ENCODE measurements around the gene TARS2. TPM values are rescaled to one million over a fixed set of nuclear protein-coding genes. Genes with fewer than 3 reads are reported as not detected.

TARS2 gene
- polyA plus RNA-seq, 1 experiment = 14.6 TPM

DNA sequence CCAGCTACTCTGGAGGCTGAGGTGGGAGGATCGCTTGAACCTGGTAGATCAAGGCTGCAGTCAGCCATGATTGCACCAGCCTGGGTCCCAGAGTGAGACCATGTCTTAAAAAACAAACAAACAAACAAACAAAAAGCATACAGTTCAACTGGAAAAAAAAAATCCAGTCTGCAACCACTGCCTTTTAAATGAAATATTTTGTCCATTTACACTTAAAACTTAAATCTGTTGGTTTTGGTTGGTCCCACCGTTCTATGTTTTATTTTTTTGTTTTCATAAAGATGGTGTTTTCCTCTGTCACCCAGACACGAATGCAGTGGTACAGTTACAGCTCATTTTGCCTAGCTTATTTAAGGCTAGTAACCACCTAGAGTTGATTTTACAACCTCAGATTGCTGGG lies 38.1 kb downstream of the TARS2 start:
- H3K9me3 ChIP-seq (ENCODE audit: control insufficient read depth, insufficient read depth, low read length) = no peaks in the 10 kb centered on the region; the same call in 1 of the 2 replicates
- no peak overlapping the region for H3K27ac ChIP-seq (ENCODE audit: low read depth, low read length)
- H3K4me3 ChIP-seq (ENCODE audit: low read depth, low read length) = no peak overlapping the region
- no peaks in the 10 kb centered on the region for H3K27me3 ChIP-seq (ENCODE audit: control insufficient read depth, insufficient read depth, low read length)
- ChIA-PET CTCF (no interaction called here), POLR2A (no interaction called here)
- TF ChIP-seq, protein P1, sequence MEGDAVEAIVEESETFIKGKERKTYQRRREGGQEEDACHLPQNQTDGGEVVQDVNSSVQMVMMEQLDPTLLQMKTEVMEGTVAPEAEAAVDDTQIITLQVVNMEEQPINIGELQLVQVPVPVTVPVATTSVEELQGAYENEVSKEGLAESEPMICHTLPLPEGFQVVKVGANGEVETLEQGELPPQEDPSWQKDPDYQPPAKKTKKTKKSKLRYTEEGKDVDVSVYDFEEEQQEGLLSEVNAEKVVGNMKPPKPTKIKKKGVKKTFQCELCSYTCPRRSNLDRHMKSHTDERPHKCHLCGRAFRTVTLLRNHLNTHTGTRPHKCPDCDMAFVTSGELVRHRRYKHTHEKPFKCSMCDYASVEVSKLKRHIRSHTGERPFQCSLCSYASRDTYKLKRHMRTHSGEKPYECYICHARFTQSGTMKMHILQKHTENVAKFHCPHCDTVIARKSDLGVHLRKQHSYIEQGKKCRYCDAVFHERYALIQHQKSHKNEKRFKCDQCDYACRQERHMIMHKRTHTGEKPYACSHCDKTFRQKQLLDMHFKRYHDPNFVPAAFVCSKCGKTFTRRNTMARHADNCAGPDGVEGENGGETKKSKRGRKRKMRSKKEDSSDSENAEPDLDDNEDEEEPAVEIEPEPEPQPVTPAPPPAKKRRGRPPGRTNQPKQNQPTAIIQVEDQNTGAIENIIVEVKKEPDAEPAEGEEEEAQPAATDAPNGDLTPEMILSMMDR (IDR thresholded peaks at IDR 0.05; ENCODE audit: low read depth, low read length) = no peak
- DNase-seq (ENCODE audit: low read depth, low spot score) = no peak

GRCh38 chr1:150528196-150528595 lies 41.0 kb downstream of the TARS2 start:
- H3K9me3 ChIP-seq (ENCODE audit: control insufficient read depth, insufficient read depth, low read length) = no peaks in the 10 kb centered on the region; the same call in 1 of the 2 replicates
- H3K27ac ChIP-seq (ENCODE audit: low read depth, low read length) = peak overlapping the region; percentile 57
- TF ChIP-seq, protein P1 (IDR thresholded peaks at IDR 0.05; ENCODE audit: low read depth, low read length) = no peak
- CTCF ChIA-PET = interaction anchor here (6.3 kb wide), 1 partner anchor 32 kb away, joined by 39 read pairs; no protein-coding TSS in a partner anchor
- peak; percentile 47 for DNase-seq (ENCODE audit: low read depth, low spot score)
- no peaks in the 10 kb centered on the region for H3K27me3 ChIP-seq (ENCODE audit: control insufficient read depth, insufficient read depth, low read length)
- POLR2A ChIA-PET = no interaction called here
- no peak overlapping the region for H3K4me3 ChIP-seq (ENCODE audit: low read depth, low read length)

DNA sequence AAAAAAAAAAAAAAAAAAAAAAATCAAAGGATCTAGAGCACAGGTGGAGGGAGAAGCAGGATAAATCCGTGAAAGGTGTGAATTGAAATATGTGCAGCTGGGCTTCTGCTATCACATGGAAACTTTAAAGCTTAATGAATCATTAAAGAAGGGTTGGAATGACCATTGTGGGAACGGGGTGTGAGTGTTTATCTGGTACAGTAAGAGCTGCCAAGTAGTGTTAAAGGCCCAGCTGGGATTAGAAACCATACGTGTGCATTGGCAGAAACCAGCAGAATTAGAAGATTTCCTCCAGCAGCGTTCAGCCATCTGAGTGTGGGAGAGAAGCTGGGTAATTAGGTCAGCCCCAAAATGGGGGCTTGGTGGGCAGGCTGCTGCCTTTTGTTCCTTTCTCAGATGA lies 41.8 kb downstream of the TARS2 start:
- DNase-seq (ENCODE audit: low read depth, low spot score) = peak; percentile 29
- Histone ChIP-seq H3K27ac (ENCODE audit: low read depth, low read length) (peak overlapping the region; percentile 57), H3K4me3 (ENCODE audit: low read depth, low read length) (no peak overlapping the region), H3K9me3 (ENCODE audit: control insufficient read depth, insufficient read depth, low read length) (no peaks in the 10 kb centered on the region; the same call in 1 of the 2 replicates), H3K27me3 (ENCODE audit: control insufficient read depth, insufficient read depth, low read length) (no peaks in the 10 kb centered on the region)
- TF ChIP-seq, protein P1 (IDR thresholded peaks at IDR 0.05; ENCODE audit: low read depth, low read length) = no peak
- ChIA-PET CTCF (interaction anchor here (6.3 kb wide), 1 partner anchor 31 kb away, joined by 39 read pairs; no protein-coding TSS in a partner anchor), POLR2A (interaction anchor here (0.6 to 1.5 kb wide), 4 partner anchors 9 to 33 kb away, joined by 3 to 12 read pairs (median 6); partner anchors contain the start of gene FALEC)

DNA sequence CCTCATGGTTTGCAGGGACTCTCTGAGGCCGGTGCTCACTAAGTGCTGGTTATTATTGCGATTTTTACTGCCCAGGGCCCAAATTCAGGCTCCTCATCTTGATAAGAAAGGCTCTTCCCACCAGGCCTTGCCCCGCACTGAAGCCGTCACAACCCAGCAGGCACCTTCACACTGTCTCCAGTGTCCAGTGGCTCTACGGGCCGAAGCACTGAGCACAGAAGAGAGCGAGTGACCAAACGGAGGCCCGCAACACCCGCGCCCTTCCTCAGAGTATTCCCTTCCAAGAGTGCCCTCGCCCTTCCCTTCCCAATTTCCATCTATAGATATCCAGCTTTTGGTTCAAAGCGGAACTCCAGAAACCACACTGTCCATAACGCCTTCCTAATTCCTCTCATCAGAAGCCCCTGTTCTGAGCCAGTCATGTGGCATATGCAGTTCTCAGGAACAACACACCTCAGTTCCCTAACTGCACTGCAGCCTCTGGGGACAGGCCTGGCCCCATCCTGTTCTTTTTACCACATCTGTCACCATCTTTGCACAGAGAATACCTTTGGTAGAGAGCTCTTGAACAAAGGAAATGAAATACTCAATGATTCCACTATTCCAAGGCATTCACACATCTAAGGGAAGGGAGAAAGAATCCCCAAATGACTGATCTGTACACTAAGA lies 43.4 kb downstream of the TARS2 start:
- no peak for DNase-seq (ENCODE audit: low read depth, low spot score)
- H3K27me3 ChIP-seq (ENCODE audit: control insufficient read depth, insufficient read depth, low read length) = no peaks in the 10 kb centered on the region
- no peak overlapping the region for H3K27ac ChIP-seq (ENCODE audit: low read depth, low read length)
- ChIA-PET POLR2A (no interaction called here), CTCF (interaction anchor here (1.1 to 6.3 kb wide), 5 partner anchors 17 to 56 kb away, joined by 3 to 39 read pairs (median 4); partner anchors contain the start of gene ECM1)
- no peak overlapping the region for H3K4me3 ChIP-seq (ENCODE audit: low read depth, low read length)
- no peaks in the 10 kb centered on the region for H3K9me3 ChIP-seq (ENCODE audit: control insufficient read depth, insufficient read depth, low read length)
- TF ChIP-seq, protein P1 (IDR thresholded peaks at IDR 0.05; ENCODE audit: low read depth, low read length) = no peak

GRCh38 chr1:150532860-150533259 lies 45.6 kb downstream of the TARS2 start:
- CTCF ChIA-PET = interaction anchor here (0.6 to 6.3 kb wide), 24 partner anchors 11 to 277 kb away, joined by 3 to 39 read pairs (median 4); partner anchors contain the start of genes CIART, FALEC and RPRD2
- POLR2A ChIA-PET = interaction anchor here (2.1 kb wide), 1 partner anchor 17 kb away, joined by 6 read pairs; the partner anchor contains the start of gene FALEC
- Histone ChIP-seq H3K9me3 (ENCODE audit: control insufficient read depth, insufficient read depth, low read length) (no peaks in the 10 kb centered on the region), H3K27me3 (ENCODE audit: control insufficient read depth, insufficient read depth, low read length) (no peaks in the 10 kb centered on the region), H3K4me3 (ENCODE audit: low read depth, low read length) (no peak overlapping the region), H3K27ac (ENCODE audit: low read depth, low read length) (no peak overlapping the region)
- DNase-seq (ENCODE audit: low read depth, low spot score) = no peak
- TF ChIP-seq, protein P1 (IDR thresholded peaks at IDR 0.05; ENCODE audit: low read depth, low read length) = no peak
